Measurements from ENCODE around the gene XPNPEP3.
"Not testable (repeated sequence)": the region's sequence is repeated elsewhere in the genome, so short reads cannot be mapped to it uniquely, and the experiment has no call there.

XPNPEP3 gene
- 13.3 to 25.4 (median 19.7) reads per million in 4 experiments for total RNA-seq

GRCh38 chr22:40856513-40857308 lies at the start of gene XPNPEP3, which contains the start of gene ST13:
TSS of gene XPNPEP3 (plus strand) at chr22:40857148. CDS start at chr22:40857182, 34 bp downstream.
TSS of gene ST13 (minus strand) at chr22:40856639. CDS start at chr22:40856540, 99 bp downstream.
- DNase-seq, result peak; percentile 93

- DNase-seq, result no peak
Measured at GRCh38 chr22:40808018-40808841, 48.7 kb upstream of the XPNPEP3 start.

- DNase-seq, result no peak
Measured at GRCh38 chr22:40813912-40814315, 43.0 kb upstream of the XPNPEP3 start.

- DNase-seq, result no peak
Measured at GRCh38 chr22:40817737-40818136, 39.2 kb upstream of the XPNPEP3 start.

- DNase-seq, result no peak
Measured at GRCh38 chr22:40818192-40818746, 38.7 kb upstream of the XPNPEP3 start.

GRCh38 chr22:40818747-40819598 lies 38.0 kb upstream of the XPNPEP3 start, which contains the start of gene SLC25A17:
TSS of gene SLC25A17 (minus strand) at chr22:40819346. CDS start at chr22:40819248, 98 bp downstream.
- peak; percentile 88 for DNase-seq

GRCh38 chr22:40819599-40820140 lies 37.3 kb upstream of the XPNPEP3 start:
- DNase-seq, result no peak

GRCh38 chr22:40823426-40823825 lies 33.5 kb upstream of the XPNPEP3 start:
- DNase-seq, result no peak

- not testable (repeated sequence) for DNase-seq
Measured at GRCh38 chr22:40826292-40826691, 30.7 kb upstream of the XPNPEP3 start.

- DNase-seq, result no peak
Measured at GRCh38 chr22:40826984-40827741, 29.8 kb upstream of the XPNPEP3 start.

GRCh38 chr22:40829131-40829530 lies 27.8 kb upstream of the XPNPEP3 start:
- no peak for DNase-seq

- DNase-seq, result no peak
Measured at GRCh38 chr22:40834619-40835018, 22.3 kb upstream of the XPNPEP3 start.

GRCh38 chr22:40838486-40838885 lies 18.5 kb upstream of the XPNPEP3 start:
- no peak for DNase-seq

GRCh38 chr22:40844951-40845350 lies 12.0 kb upstream of the XPNPEP3 start:
- no peak for DNase-seq

- not testable (repeated sequence) for DNase-seq
Measured at GRCh38 chr22:40845816-40846215, 11.1 kb upstream of the XPNPEP3 start.

GRCh38 chr22:40853333-40853732 lies 3.6 kb upstream of the XPNPEP3 start:
- DNase-seq, result no peak

- DNase-seq, result no peak
Measured at GRCh38 chr22:40853961-40854360, 3.0 kb upstream of the XPNPEP3 start.

GRCh38 chr22:40855071-40855978 lies 1.6 kb upstream of the XPNPEP3 start:
- DNase-seq, result no peak

- peak; percentile 31 for DNase-seq
Measured at GRCh38 chr22:40855979-40856512, 902 bp upstream of the XPNPEP3 start.
